ENCODE measurements around the gene UBR7.
A peak's percentile ranks its signal among the peaks of the same experiment; 100 is the strongest.
"Not testable (repeated sequence)": the region's sequence is repeated elsewhere in the genome, so short reads cannot be mapped to it uniquely, and the experiment has no call there.

Gene UBR7

GRCh38 chr14:93206793-93207467 is at the start of gene UBR7, which contains the start of gene GON7:
TSS of gene UBR7 (plus strand) at chr14:93207256. CDS start at chr14:93207292, 36 bp downstream.
TSS of gene GON7 (minus strand) at chr14:93207065. CDS start at chr14:93207037, 28 bp downstream.
- peak; percentile 85 for DNase-seq (ENCODE audit: low read depth)

GRCh38 chr14:93158349-93158748 is 48.7 kb upstream of the UBR7 start:
- not testable (repeated sequence) for DNase-seq (ENCODE audit: low read depth)

GRCh38 chr14:93159625-93160352 is 47.3 kb upstream of the UBR7 start:
- not testable (repeated sequence) for DNase-seq (ENCODE audit: low read depth)

- no peak for DNase-seq (ENCODE audit: low read depth)
Observed at GRCh38 chr14:93160353-93160801, 46.7 kb upstream of the UBR7 start.

- DNase-seq (ENCODE audit: low read depth): no peak
Observed at GRCh38 chr14:93161411-93161940, 45.6 kb upstream of the UBR7 start.

GRCh38 chr14:93163564-93163963 is 43.5 kb upstream of the UBR7 start:
- no peak for DNase-seq (ENCODE audit: low read depth)

- not testable (repeated sequence) for DNase-seq (ENCODE audit: low read depth)
Observed at GRCh38 chr14:93165271-93166265, 41.5 kb upstream of the UBR7 start.

GRCh38 chr14:93168610-93169009 is 38.4 kb upstream of the UBR7 start:
- not testable (repeated sequence) for DNase-seq (ENCODE audit: low read depth)

- not testable (repeated sequence) for DNase-seq (ENCODE audit: low read depth)
Observed at GRCh38 chr14:93169619-93170018, 37.4 kb upstream of the UBR7 start.

- not testable (repeated sequence) for DNase-seq (ENCODE audit: low read depth)
Observed at GRCh38 chr14:93170141-93170540, 36.9 kb upstream of the UBR7 start.

GRCh38 chr14:93171376-93171775 is 35.7 kb upstream of the UBR7 start:
- no peak for DNase-seq (ENCODE audit: low read depth)

GRCh38 chr14:93173943-93174395 is 33.1 kb upstream of the UBR7 start:
- DNase-seq (ENCODE audit: low read depth): no peak

- not testable (repeated sequence) for DNase-seq (ENCODE audit: low read depth)
Observed at GRCh38 chr14:93174731-93175130, 32.3 kb upstream of the UBR7 start.

- no peak for DNase-seq (ENCODE audit: low read depth)
Observed at GRCh38 chr14:93175492-93175891, 31.6 kb upstream of the UBR7 start.

- DNase-seq (ENCODE audit: low read depth): no peak
Observed at GRCh38 chr14:93183596-93184317, 23.3 kb upstream of the UBR7 start.

GRCh38 chr14:93184391-93185348 is 22.4 kb upstream of the UBR7 start, which contains the start of the genes LYSET and MOAP1:
TSS of gene LYSET (plus strand) at chr14:93185317. CDS start at chr14:93185406, 89 bp downstream.
TSS of gene MOAP1 (minus strand) at chr14:93184897. CDS start at chr14:93184242, 655 bp downstream.
- peak; percentile 91 for DNase-seq (ENCODE audit: low read depth)

- DNase-seq (ENCODE audit: low read depth): no peak
Observed at GRCh38 chr14:93185349-93185720, 21.7 kb upstream of the UBR7 start.

- DNase-seq (ENCODE audit: low read depth): no peak
Observed at GRCh38 chr14:93186466-93186865, 20.6 kb upstream of the UBR7 start.

- no peak for DNase-seq (ENCODE audit: low read depth)
Observed at GRCh38 chr14:93186956-93187355, 20.1 kb upstream of the UBR7 start.
